ENCODE measurements around the gene MCF2L. TPM values are rescaled to one million over a fixed set of nuclear protein-coding genes. Genes with fewer than 3 reads are reported as not detected.
A peak's percentile ranks its signal among the peaks of the same experiment; 100 is the strongest.

Gene MCF2L
- total and polyA plus RNA-seq, 5 donors from 2014 or later, result 0.34 to 22.2 (median 1.3) TPM

DNA sequence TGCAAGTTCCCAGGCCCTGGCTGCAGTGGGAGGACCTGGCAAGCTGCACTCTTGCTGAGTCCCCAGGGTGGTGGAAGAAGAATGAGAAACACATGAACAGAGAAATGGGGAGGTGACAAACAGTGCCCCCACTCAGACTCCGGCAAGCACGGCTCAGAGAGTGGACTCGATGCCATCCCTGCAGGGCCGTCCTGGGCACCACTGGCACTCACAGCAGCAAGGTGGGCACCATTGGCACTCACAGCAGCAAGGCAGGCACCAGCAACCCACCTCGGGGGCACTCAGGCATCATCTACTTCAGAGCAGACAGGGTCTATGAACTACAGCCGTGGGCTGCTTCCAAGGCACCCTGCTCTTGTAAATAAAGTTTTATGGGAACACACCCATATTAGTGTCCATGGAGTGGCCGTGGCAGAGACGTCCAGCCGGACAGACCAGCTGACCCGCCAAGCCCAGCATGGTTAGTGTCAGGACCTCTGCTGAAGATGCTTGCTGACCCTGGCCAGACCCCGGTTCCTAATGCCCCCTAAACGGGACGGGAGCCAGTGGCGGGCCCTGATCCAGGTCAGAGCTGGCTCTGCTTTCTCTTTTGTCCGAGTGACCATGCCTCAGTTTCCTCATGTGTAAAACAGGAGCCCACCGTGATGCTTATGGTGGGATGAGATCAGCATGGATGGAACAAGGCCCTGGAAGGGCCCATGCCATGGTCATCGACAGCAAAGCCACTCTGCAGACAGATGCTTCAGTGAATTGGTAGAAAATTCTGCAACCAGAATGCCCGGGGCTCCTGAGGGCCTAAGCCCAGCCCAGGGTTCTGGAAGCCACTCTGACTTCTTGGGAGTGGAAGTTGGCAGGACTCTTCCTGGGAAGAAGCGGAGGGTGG lies 151.5 kb downstream of the MCF2L start:
- Mint-ChIP-seq H3K4me1 (no peaks in the 10 kb centered on the region), H3K36me3 (no peaks in the 10 kb centered on the region), H3K27me3 (peaks cover 9% of the 10 kb centered on the region), H3K4me3 (no peak overlapping the region), H3K27ac (no peak overlapping the region), H3K9me3 (peaks cover 0 to 3% (median 0%) of the 10 kb centered on the region in 7 donors)
- Histone ChIP-seq H3K4me1 (ENCODE audit: control insufficient read depth, insufficient read depth, low read length, poor library complexity, severe bottlenecking) (no peaks in the 10 kb centered on the region), H3K4me3 (ENCODE audit: low read depth, low read length) (no peak overlapping the region), H3K9me3 (ENCODE audit: control insufficient read depth in 2 of 2, low read length in 2 of 2) (no peaks in the 10 kb centered on the region), H3K36me3 (ENCODE audit: control insufficient read depth, insufficient read depth, low read length) (no peaks in the 10 kb centered on the region), H3K27me3 (ENCODE audit: control insufficient read depth, insufficient read depth, low read length) (no peaks in the 10 kb centered on the region), H3K27ac (ENCODE audit: insufficient read depth, low read length, poor library complexity, severe bottlenecking) (no peak overlapping the region)
- ATAC-seq (ENCODE audit: low read depth in 2 of 2) (no peak), DNase-seq (no peak)

- Histone ChIP-seq H3K27ac (ENCODE audit: insufficient read depth, low read length, poor library complexity, severe bottlenecking) (no peak overlapping the region), H3K36me3 (ENCODE audit: control insufficient read depth, insufficient read depth, low read length) (no peaks in the 10 kb centered on the region), H3K27me3 (ENCODE audit: control insufficient read depth, insufficient read depth, low read length) (no peaks in the 10 kb centered on the region), H3K4me3 (ENCODE audit: low read depth, low read length) (no peak overlapping the region), H3K9me3 (ENCODE audit: control insufficient read depth in 2 of 2, low read length in 2 of 2) (no peaks in the 10 kb centered on the region), H3K4me1 (ENCODE audit: control insufficient read depth, insufficient read depth, low read length, poor library complexity, severe bottlenecking) (no peaks in the 10 kb centered on the region)
- peaks cover 5% of the 10 kb centered on the region for H3K27me3 Mint-ChIP-seq
- peaks cover 0 to 4% (median 0%) of the 10 kb centered on the region in 7 donors for H3K9me3 Mint-ChIP-seq
- no peaks in the 10 kb centered on the region for H3K36me3 Mint-ChIP-seq
- ATAC-seq (ENCODE audit: low read depth in 2 of 2) (no peak), DNase-seq (no peak)
- H3K4me3 Mint-ChIP-seq, result no peak overlapping the region
- H3K4me1 Mint-ChIP-seq, result no peaks in the 10 kb centered on the region
- H3K27ac Mint-ChIP-seq, result no peak overlapping the region
Observed at GRCh38 chr13:113121183-113121927, 152.3 kb downstream of the MCF2L start.

DNA sequence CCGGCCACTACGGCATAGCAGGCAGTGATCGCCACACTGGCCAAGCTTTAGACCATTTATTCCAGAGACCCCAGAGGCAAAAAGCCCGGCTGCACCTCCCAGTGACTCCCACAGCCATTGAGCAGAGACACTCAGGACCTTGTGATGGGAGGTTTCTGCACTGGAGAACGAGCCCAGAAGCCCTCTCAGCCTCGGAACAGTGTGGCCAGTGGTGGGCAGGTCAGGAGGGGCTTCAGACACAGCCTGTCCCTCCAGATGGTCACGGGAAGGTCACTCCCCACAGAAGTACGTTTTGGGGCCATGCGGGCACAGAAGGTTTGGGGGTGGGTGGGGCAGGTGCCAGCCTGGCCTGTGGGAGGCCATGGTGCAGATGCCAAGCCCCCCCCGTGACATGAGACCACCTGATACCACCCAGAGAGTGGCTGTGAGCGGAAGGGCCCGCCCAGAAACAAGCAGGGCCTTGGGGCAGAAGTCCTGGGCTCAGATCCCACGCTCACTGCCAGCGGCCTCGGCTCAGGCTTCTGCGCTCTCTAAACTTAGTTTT lies 153.0 kb downstream of the MCF2L start:
- Mint-ChIP-seq H3K27ac (no peak overlapping the region), H3K27me3 (peaks cover under 1% of the 10 kb centered on the region), H3K4me3 (no peak overlapping the region), H3K9me3 (peaks cover 0 to 4% (median 0%) of the 10 kb centered on the region in 7 donors), H3K4me1 (no peaks in the 10 kb centered on the region), H3K36me3 (no peaks in the 10 kb centered on the region)
- Histone ChIP-seq H3K4me3 (ENCODE audit: low read depth, low read length) (no peak overlapping the region), H3K36me3 (ENCODE audit: control insufficient read depth, insufficient read depth, low read length) (no peaks in the 10 kb centered on the region), H3K9me3 (ENCODE audit: control insufficient read depth in 2 of 2, low read length in 2 of 2) (no peaks in the 10 kb centered on the region), H3K27ac (ENCODE audit: insufficient read depth, low read length, poor library complexity, severe bottlenecking) (no peak overlapping the region), H3K4me1 (ENCODE audit: control insufficient read depth, insufficient read depth, low read length, poor library complexity, severe bottlenecking) (no peaks in the 10 kb centered on the region), H3K27me3 (ENCODE audit: control insufficient read depth, insufficient read depth, low read length) (no peaks in the 10 kb centered on the region)
- DNase-seq, result no peak
- no peak for ATAC-seq (ENCODE audit: low read depth in 2 of 2)

- no peaks in the 10 kb centered on the region for H3K36me3 Mint-ChIP-seq
- no peaks in the 10 kb centered on the region for H3K36me3 ChIP-seq (ENCODE audit: control insufficient read depth, insufficient read depth, low read length)
- no peak within 1 kb of the TSS for H3K4me3 ChIP-seq (ENCODE audit: low read depth, low read length)
- no peak within 1 kb of the TSS for H3K27ac ChIP-seq (ENCODE audit: insufficient read depth, low read length, poor library complexity, severe bottlenecking)
- peaks cover 5% of the 10 kb centered on the region for H3K27me3 ChIP-seq (ENCODE audit: control insufficient read depth, insufficient read depth, low read length)
- peaks cover 7% of the 10 kb centered on the region for H3K27me3 Mint-ChIP-seq
- H3K4me1 Mint-ChIP-seq, result no peaks in the 10 kb centered on the region
- no peaks in the 10 kb centered on the region for H3K9me3 ChIP-seq (ENCODE audit: control insufficient read depth in 2 of 2, low read length in 2 of 2)
- H3K27ac Mint-ChIP-seq, result no peak within 1 kb of the TSS
- ATAC-seq (ENCODE audit: low read depth in 2 of 2) (no peak), DNase-seq (no peak)
- H3K9me3 Mint-ChIP-seq, result peaks cover 0 to 6% (median 0%) of the 10 kb centered on the region in 7 donors
- no peaks in the 10 kb centered on the region for H3K4me1 ChIP-seq (ENCODE audit: control insufficient read depth, insufficient read depth, low read length, poor library complexity, severe bottlenecking)
- no peak within 1 kb of the TSS for H3K4me3 Mint-ChIP-seq
Observed at GRCh38 chr13:113122550-113123225, 153.7 kb downstream of the MCF2L start, which contains the start of gene F10. TSS of gene F10 (plus strand) at chr13:113122799. CDS start at chr13:113122856, 57 bp downstream.

- H3K36me3 ChIP-seq (ENCODE audit: control insufficient read depth, insufficient read depth, low read length), result no peaks in the 10 kb centered on the region
- Mint-ChIP-seq H3K27ac (no peak overlapping the region), H3K4me3 (no peak overlapping the region), H3K36me3 (no peaks in the 10 kb centered on the region), H3K9me3 (peaks cover 0 to 6% (median 0%) of the 10 kb centered on the region in 7 donors), H3K27me3 (peaks cover 12% of the 10 kb centered on the region), H3K4me1 (no peaks in the 10 kb centered on the region)
- H3K27ac ChIP-seq (ENCODE audit: insufficient read depth, low read length, poor library complexity, severe bottlenecking), result no peak overlapping the region
- no peaks in the 10 kb centered on the region for H3K9me3 ChIP-seq (ENCODE audit: control insufficient read depth in 2 of 2, low read length in 2 of 2)
- DNase-seq (no peak), ATAC-seq (ENCODE audit: low read depth in 2 of 2) (peak in 1 of 2 donors; percentile 40)
- no peaks in the 10 kb centered on the region for H3K4me1 ChIP-seq (ENCODE audit: control insufficient read depth, insufficient read depth, low read length, poor library complexity, severe bottlenecking)
- peaks cover 9% of the 10 kb centered on the region for H3K27me3 ChIP-seq (ENCODE audit: control insufficient read depth, insufficient read depth, low read length)
- no peak overlapping the region for H3K4me3 ChIP-seq (ENCODE audit: low read depth, low read length)
Observed at GRCh38 chr13:113123226-113124201, 154.5 kb downstream of the MCF2L start.

GRCh38 chr13:113124211-113124970 lies 155.4 kb downstream of the MCF2L start:
- peaks cover 13% of the 10 kb centered on the region for H3K27me3 Mint-ChIP-seq
- H3K4me1 ChIP-seq (ENCODE audit: control insufficient read depth, insufficient read depth, low read length, poor library complexity, severe bottlenecking), result no peaks in the 10 kb centered on the region
- no peaks in the 10 kb centered on the region for H3K36me3 Mint-ChIP-seq

More at GRCh38 chr13:113124211-113124970, 155.4 kb downstream of the MCF2L start:
- Mint-ChIP-seq H3K4me3 (no peak overlapping the region), H3K4me1 (peaks cover 0 to 4% (median 0%) of the 10 kb centered on the region in 4 donors), H3K27ac (no peak overlapping the region), H3K9me3 (peaks cover 0 to 6% (median 0%) of the 10 kb centered on the region in 7 donors)
- Histone ChIP-seq H3K27me3 (ENCODE audit: control insufficient read depth, insufficient read depth, low read length) (peaks cover 9% of the 10 kb centered on the region), H3K36me3 (ENCODE audit: control insufficient read depth, insufficient read depth, low read length) (no peaks in the 10 kb centered on the region), H3K27ac (ENCODE audit: insufficient read depth, low read length, poor library complexity, severe bottlenecking) (no peak overlapping the region), H3K4me3 (ENCODE audit: low read depth, low read length) (no peak overlapping the region), H3K9me3 (ENCODE audit: control insufficient read depth in 2 of 2, low read length in 2 of 2) (no peaks in the 10 kb centered on the region)
- ATAC-seq (ENCODE audit: low read depth in 2 of 2), result no peak
- no peak for DNase-seq
